Lower lobe of right lung (tissue), 2 donors: ENCODE results near the gene EFCAB8. TPM values are rescaled to one million over a fixed set of nuclear protein-coding genes. Genes with fewer than 3 reads are reported as not detected.
A peak's percentile ranks its signal among the peaks of the same experiment; 100 is the strongest.

ENCODE experiments used
- ATAC-seq, 2 donors: fragments of 200-7000 bp; cut with Tn5 transposase; one replicate each; pipeline ENCODE4 v1.9.1; 2020 to 2022; ENCODE audit warnings: mild to moderate bottlenecking in 2 of 2, moderate library complexity in 2 of 2
- DNase-seq: peaks from one replicate; pipeline ENCODE4 v3.0.0-alpha.2; 2020
- H3K27ac ChIP-seq: fragments of 200-600 bp; one replicate; pipeline ENCODE4 v1.8.0; 2022
- H3K27me3 ChIP-seq: fragments of 200-600 bp; one replicate; pipeline ENCODE4 v1.8.0; 2022; ENCODE audit warnings: low read depth
- H3K36me3 ChIP-seq: fragments of 200-600 bp; one replicate; pipeline ENCODE4 v1.8.0; 2022; ENCODE audit warnings: mild to moderate bottlenecking
- H3K4me1 ChIP-seq: fragments of 200-600 bp; one replicate; pipeline ENCODE4 v1.8.0; 2022
- H3K4me3 ChIP-seq: fragments of 200-600 bp; one replicate; pipeline ENCODE4 v1.8.0; 2022; ENCODE audit warnings: mild to moderate bottlenecking
- H3K9me3 ChIP-seq: fragments of 200-600 bp; one replicate; pipeline ENCODE4 v1.8.0; 2022
- intact Hi-C: fragments of 100-400 bp; cut with DNase I; formaldehyde crosslinking; loops from one replicate; pipeline ENCODE4 v1.11.0; 2022
- total RNA-seq: library from RNA; stranded (reverse); fragmentation: NEBNext Ultra II Directional; extraction: Animal tissue kit (Norgen Biotek cat#: 25700); gene quantifications from one replicate; pipeline ENCODE4 v1.2.1, GENCODE V29; 2021
- TF ChIP-seq, protein P1 (sequence below): fragments of 200-600 bp; IDR thresholded peaks from one replicate; pipeline ENCODE4 v1.8.0; 2022; ENCODE audit warnings: antibody characterized with exemption, mild to moderate bottlenecking
- donor health status: DM: no; HTN: yes; CAD: no; lungs with severe emphysema.

Gene EFCAB8
- total RNA-seq, 1 donor from 2014 or later: 0.30 TPM

DNA sequence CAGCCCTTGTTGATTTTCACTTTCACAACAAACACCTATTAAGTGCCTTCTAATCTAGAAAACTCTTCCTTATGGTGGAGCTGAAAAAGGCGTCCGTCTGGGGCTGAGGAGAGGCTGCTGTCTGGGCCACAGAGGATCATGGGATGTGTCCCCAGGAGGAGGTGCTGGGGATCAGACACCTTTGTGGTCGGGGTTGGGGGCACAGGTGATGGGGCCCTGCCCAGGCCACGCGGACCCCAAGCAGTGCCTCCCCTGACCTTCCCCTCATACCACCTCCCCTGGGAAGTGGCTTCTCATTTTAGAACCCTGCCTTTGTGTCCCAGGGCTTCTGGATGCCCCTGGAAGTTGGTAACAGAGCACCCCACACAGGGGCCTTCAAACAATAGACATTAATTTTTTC lies 104.5 kb downstream of the EFCAB8 start:
- no peak overlapping the region for H3K4me3 ChIP-seq
- intact Hi-C loops: no loop called here
- H3K36me3 ChIP-seq: no peaks in the 10 kb centered on the region
- no peaks in the 10 kb centered on the region for H3K4me1 ChIP-seq
- H3K27me3 ChIP-seq: peaks cover 6% of the 10 kb centered on the region
- DNase-seq (no peak), ATAC-seq (no peak)
- H3K27ac ChIP-seq: no peak overlapping the region
- H3K9me3 ChIP-seq: no peaks in the 10 kb centered on the region
- TF ChIP-seq, protein P1, sequence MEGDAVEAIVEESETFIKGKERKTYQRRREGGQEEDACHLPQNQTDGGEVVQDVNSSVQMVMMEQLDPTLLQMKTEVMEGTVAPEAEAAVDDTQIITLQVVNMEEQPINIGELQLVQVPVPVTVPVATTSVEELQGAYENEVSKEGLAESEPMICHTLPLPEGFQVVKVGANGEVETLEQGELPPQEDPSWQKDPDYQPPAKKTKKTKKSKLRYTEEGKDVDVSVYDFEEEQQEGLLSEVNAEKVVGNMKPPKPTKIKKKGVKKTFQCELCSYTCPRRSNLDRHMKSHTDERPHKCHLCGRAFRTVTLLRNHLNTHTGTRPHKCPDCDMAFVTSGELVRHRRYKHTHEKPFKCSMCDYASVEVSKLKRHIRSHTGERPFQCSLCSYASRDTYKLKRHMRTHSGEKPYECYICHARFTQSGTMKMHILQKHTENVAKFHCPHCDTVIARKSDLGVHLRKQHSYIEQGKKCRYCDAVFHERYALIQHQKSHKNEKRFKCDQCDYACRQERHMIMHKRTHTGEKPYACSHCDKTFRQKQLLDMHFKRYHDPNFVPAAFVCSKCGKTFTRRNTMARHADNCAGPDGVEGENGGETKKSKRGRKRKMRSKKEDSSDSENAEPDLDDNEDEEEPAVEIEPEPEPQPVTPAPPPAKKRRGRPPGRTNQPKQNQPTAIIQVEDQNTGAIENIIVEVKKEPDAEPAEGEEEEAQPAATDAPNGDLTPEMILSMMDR: no peak

DNA sequence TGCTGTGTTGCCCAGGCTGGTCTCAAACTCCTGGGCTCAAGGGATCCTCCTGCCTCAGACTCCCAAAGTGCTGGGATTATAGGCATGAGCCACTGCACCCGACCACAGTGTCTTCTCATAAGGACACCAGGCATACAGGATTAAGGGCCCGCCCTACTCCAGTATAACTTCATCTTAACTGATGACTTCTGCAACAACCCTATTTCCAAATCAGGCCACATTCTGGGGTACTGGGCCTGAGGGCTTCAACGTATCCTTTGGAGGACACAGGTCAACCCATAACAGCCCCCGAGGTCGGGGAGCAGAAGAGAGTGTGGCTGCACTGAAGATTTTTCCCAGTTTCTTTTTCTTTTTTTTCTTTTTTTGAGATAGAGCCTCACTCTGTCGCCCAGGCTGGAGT lies 105.9 kb downstream of the EFCAB8 start:
- H3K27ac ChIP-seq: no peak overlapping the region
- no peak for DNase-seq
- H3K4me3 ChIP-seq: no peak overlapping the region
- TF ChIP-seq, protein P1: no peak
- H3K9me3 ChIP-seq: no peaks in the 10 kb centered on the region
- no peaks in the 10 kb centered on the region for H3K4me1 ChIP-seq
- intact Hi-C loops: no loop called here
- no peak for ATAC-seq
- H3K36me3 ChIP-seq: no peaks in the 10 kb centered on the region
- H3K27me3 ChIP-seq: peaks cover 6% of the 10 kb centered on the region

DNA sequence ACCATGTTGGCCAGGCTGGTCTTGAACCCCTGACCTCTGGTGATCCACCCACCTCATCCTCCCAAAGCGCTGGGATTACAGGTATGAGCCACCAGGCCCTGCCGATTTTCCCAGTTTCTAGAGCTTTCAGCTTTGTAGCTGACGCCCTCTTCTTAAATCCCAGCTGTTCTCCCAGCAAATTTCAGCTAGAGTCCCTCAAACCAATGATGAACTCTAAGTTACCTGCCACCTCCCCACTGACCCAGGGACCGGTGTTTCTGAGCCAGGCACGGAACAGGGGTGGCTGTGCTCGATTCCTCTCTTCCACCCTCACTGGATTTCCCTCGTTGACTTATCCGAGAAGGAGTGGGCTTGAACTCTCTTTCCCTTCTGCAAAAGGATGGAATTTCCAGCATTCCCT lies 106.4 kb downstream of the EFCAB8 start:
- intact Hi-C loops: no loop called here
- Histone ChIP-seq H3K9me3 (no peaks in the 10 kb centered on the region), H3K4me1 (no peaks in the 10 kb centered on the region), H3K27ac (no peak overlapping the region), H3K36me3 (no peaks in the 10 kb centered on the region), H3K4me3 (no peak overlapping the region), H3K27me3 (peaks cover 6% of the 10 kb centered on the region)
- TF ChIP-seq, protein P1: no peak
- no peak for DNase-seq
- ATAC-seq: no peak

DNA sequence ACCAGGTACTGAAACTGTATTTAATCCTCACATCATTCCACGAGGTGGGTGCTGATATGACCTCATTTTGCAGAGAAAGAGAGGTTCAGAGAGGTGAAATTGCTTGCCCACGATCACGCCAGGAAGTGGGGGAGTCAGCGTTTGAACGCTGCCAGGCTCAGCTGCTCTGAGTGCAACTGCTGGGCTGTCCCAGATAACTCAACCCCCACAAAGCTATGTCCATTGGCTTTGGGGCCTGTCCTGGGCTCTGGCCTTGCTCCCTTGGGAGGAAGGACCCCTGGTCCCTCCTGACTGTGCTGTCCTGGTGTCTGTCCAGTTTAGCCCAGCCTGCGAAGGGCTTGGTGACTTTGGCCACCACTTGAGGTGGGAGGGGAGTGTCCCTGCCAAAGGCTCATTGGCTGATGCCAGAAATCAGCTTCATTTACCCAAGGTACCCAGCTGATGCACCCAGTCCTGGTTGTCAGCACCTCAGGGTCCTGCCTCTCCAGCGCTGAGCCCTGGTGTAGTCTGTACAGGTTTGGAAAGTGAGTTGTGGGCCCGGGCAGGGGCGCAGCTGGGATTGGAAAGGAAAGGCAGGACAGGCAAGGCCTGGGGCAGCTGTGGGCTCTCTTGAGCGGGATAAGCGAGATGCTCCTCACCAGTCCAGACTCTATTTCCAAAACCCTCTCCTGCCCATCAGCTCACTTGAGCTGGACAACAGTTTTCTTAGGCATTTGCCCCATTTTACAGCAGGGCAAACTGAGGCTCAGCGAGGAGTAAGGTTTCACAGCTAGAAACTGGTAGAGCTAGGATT lies 107.1 kb downstream of the EFCAB8 start:
- Histone ChIP-seq H3K27me3 (peaks cover 6% of the 10 kb centered on the region), H3K4me3 (no peak overlapping the region), H3K36me3 (no peaks in the 10 kb centered on the region), H3K9me3 (no peaks in the 10 kb centered on the region), H3K4me1 (peaks cover 4% of the 10 kb centered on the region), H3K27ac (no peak overlapping the region)
- DNase-seq (no peak), ATAC-seq (peak in 1 of 2 donors; percentile 9)
- TF ChIP-seq, protein P1: no peak
- intact Hi-C loops: no loop called here

DNA sequence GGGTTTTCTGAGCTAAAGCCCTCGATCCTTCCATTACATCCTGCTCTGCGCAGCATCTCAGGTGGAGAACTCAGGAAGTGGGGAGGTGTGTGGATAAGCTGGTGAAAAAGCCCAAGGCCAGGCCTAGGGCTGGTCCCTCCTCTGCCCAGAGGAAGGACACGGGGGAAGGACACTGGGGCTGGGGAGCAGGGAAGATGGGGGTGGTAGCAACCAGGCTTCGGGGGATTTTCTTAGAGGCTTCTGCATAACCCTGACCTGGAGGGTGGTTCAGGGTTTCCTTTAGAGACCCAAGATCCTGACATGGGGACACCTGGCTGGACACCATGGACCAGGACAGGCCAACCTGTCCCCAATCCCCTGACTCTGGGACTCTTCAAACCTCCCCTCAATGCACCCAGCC lies 107.7 kb downstream of the EFCAB8 start:
- ATAC-seq (no peak), DNase-seq (no peak)
- H3K36me3 ChIP-seq: no peaks in the 10 kb centered on the region
- no peak overlapping the region for H3K4me3 ChIP-seq
- H3K27me3 ChIP-seq: peaks cover 6% of the 10 kb centered on the region
- intact Hi-C loops: no loop called here
- TF ChIP-seq, protein P1: no peak
- H3K4me1 ChIP-seq: peaks cover 8% of the 10 kb centered on the region
- H3K27ac ChIP-seq: no peak overlapping the region
- H3K9me3 ChIP-seq: no peaks in the 10 kb centered on the region
